SU-DHL-6 (cell line): ENCODE results near the gene RPS6KA3.

Source experiments
- H2AFZ ChIP-seq: fragments of 200-600 bp; sonication (generic); 2 replicates; pipeline ENCODE4 v1.6.1; 2014; ENCODE audit warnings: low read depth, mild to moderate bottlenecking, moderate library complexity, mixed read lengths, antibody characterized with exemption, low read length; ENCODE audit not compliant: severe bottlenecking
- H3F3A ChIP-seq: fragments of 200-600 bp; shearing (Covaris generic); 2 replicates; pipeline ENCODE4 v1.6.0; 2016; ENCODE audit warnings: antibody characterized with exemption, mild to moderate bottlenecking; ENCODE audit not compliant: insufficient read depth
- H3K27ac ChIP-seq: fragments of 200-600 bp; sonication (generic); 2 replicates; pipeline ENCODE4 v1.5.1; 2016; ENCODE audit warnings: low read depth, mild to moderate bottlenecking, low read length, moderate library complexity, mixed read lengths
- H3K27me3 ChIP-seq: fragments of 200-600 bp; sonication (generic), shearing (Covaris generic); 2 replicates; pipeline ENCODE4 v1.6.0; 2014; ENCODE audit warnings: mild to moderate bottlenecking, low read length
- H3K36me3 ChIP-seq: fragments of 200-600 bp; sonication (generic); 2 replicates; pipeline ENCODE4 v1.6.1; 2014; ENCODE audit warnings: mild to moderate bottlenecking, low read length, mixed read lengths
- H3K4me2 ChIP-seq: fragments of 300-600, 200-600 bp; shearing (Covaris generic), sonication (generic); 2 replicates; pipeline ENCODE4 v1.6.0; 2014; ENCODE audit warnings: low read length, low read depth, mild to moderate bottlenecking; ENCODE audit not compliant: poor library complexity, severe bottlenecking
- H3K4me3 ChIP-seq: fragments of 200-600 bp; sonication (generic); 2 replicates; pipeline ENCODE4 v1.5.1; 2014; ENCODE audit warnings: antibody characterized with exemption, low read length, mild to moderate bottlenecking, mixed read lengths; ENCODE audit not compliant: insufficient read depth, poor library complexity, severe bottlenecking
- H3K79me2 ChIP-seq: fragments of 200-600 bp; sonication (generic); 2 replicates; pipeline ENCODE4 v1.6.1; 2014; ENCODE audit warnings: mild to moderate bottlenecking, low read length, moderate library complexity; ENCODE audit not compliant: insufficient read depth
- H3K9ac ChIP-seq: fragments of 200-600 bp; sonication (generic); 2 replicates; pipeline ENCODE4 v1.7.0; 2014; ENCODE audit warnings: mild to moderate bottlenecking, low read length
- H3K9me2 ChIP-seq: fragments of 200-600 bp; sonication (generic); replicated peaks from 2 replicates; pipeline ENCODE4 v1.6.1; 2014; ENCODE audit warnings: low read length; ENCODE audit not compliant: insufficient read depth
- H3K9me3 ChIP-seq: fragments of 200-600 bp; sonication (generic); 2 replicates; pipeline ENCODE4 v1.6.1; 2014; ENCODE audit warnings: low read length, mixed read lengths; ENCODE audit not compliant: insufficient read depth
- H4K20me1 ChIP-seq: fragments of 200-600 bp; sonication (generic); 2 replicates; pipeline ENCODE4 v1.6.1; 2014; ENCODE audit warnings: low read depth, mild to moderate bottlenecking, antibody characterized with exemption, low read length, moderate library complexity, mixed read lengths
- EZH2phosphoT487 ChIP-seq: fragments of 200-600 bp; sonication (generic), shearing (Covaris generic); conservative IDR thresholded peaks from 2 replicates; pipeline ENCODE4 v1.6.1; 2018; ENCODE audit warnings: mild to moderate bottlenecking, antibody characterized with exemption, low read length, moderate library complexity, mixed read lengths
- TF ChIP-seq, protein P1 (sequence below): fragments of 200-600 bp; sonication (generic); IDR thresholded peaks from one replicate; pipeline ENCODE4 v1.5.1; 2017; ENCODE audit warnings: antibody characterized with exemption, mild to moderate bottlenecking, low read length, moderate library complexity; ENCODE audit not compliant: insufficient read depth, poor library complexity, severe bottlenecking

The RPS6KA3 gene

DNA sequence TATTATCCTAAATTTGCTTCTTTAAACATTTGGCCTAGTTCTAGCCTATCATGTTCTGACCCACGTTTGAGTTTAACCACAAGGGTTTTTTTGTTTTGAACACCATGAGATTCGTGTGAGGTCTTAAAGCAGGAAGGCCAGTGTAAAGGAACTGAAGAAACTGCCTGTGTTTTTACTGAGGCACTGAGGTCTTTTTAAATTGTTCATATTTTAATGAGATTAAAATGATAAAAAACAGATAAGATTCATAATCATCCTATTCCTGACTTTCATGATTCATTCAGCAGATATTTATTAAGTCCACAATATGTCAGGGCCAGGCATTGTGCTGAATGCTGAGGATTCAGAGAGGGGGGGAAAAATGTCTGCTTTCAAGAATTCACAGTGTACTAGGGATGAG, 3.2 kb downstream of the RPS6KA3 start:
- H3K36me3 ChIP-seq, result no peaks in the 10 kb centered on the region
- H3K4me3 ChIP-seq, result no peak overlapping the region
- H3K27me3 ChIP-seq, result no peaks in the 10 kb centered on the region
- H2AFZ ChIP-seq, result no peak overlapping the region
- H3K9ac ChIP-seq, result no peak overlapping the region
- no peaks in the 10 kb centered on the region for H3K9me3 ChIP-seq
- H3K9me2 ChIP-seq, result no peaks in the 10 kb centered on the region
- peaks cover 35% of the 10 kb centered on the region; the same call in 1 of the 2 replicates for H3K79me2 ChIP-seq
- H3K4me2 ChIP-seq, result peak overlapping the region; percentile 66
- H4K20me1 ChIP-seq, result peaks cover 20% of the 10 kb centered on the region
- TF ChIP-seq, protein P1, sequence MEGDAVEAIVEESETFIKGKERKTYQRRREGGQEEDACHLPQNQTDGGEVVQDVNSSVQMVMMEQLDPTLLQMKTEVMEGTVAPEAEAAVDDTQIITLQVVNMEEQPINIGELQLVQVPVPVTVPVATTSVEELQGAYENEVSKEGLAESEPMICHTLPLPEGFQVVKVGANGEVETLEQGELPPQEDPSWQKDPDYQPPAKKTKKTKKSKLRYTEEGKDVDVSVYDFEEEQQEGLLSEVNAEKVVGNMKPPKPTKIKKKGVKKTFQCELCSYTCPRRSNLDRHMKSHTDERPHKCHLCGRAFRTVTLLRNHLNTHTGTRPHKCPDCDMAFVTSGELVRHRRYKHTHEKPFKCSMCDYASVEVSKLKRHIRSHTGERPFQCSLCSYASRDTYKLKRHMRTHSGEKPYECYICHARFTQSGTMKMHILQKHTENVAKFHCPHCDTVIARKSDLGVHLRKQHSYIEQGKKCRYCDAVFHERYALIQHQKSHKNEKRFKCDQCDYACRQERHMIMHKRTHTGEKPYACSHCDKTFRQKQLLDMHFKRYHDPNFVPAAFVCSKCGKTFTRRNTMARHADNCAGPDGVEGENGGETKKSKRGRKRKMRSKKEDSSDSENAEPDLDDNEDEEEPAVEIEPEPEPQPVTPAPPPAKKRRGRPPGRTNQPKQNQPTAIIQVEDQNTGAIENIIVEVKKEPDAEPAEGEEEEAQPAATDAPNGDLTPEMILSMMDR, result no peak
- no peak for TF ChIP-seq EZH2phosphoT487
- H3F3A ChIP-seq, result 0 out of 2 replicates have a peak, but pooled peaks cover 3% of the 10 kb centered on the region
- no peak overlapping the region for H3K27ac ChIP-seq

DNA sequence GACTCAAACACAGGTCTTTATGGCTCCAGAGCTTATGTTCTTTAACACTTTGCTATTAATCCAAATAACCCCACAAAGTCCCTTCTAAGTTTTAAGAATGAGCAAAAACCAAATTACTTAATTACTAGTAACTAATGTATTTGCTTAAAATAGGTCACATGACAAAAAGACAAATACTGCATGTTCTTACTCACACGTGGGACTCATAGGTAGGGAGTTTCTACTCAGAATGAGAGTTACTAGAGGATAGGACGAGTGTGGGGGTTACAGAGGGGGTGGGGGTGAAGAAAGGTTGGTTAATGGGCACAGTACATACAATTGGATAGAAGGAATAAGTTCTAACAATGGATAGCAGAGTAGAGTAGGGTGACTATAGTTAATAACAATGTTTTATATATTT, 5.8 kb downstream of the RPS6KA3 start:
- Histone ChIP-seq H3K79me2 (peaks cover 30% of the 10 kb centered on the region; the same call in 1 of the 2 replicates), H4K20me1 (peaks cover 20% of the 10 kb centered on the region), H3K9me3 (no peaks in the 10 kb centered on the region), H3K4me3 (no peak overlapping the region), H2AFZ (no peak overlapping the region), H3K4me2 (no peak overlapping the region), H3K27me3 (no peaks in the 10 kb centered on the region), H3K27ac (no peak overlapping the region), H3K36me3 (no peaks in the 10 kb centered on the region), H3K9me2 (no peaks in the 10 kb centered on the region), H3K9ac (no peak overlapping the region), H3F3A (0 out of 2 replicates have a peak, but pooled peaks cover 3% of the 10 kb centered on the region)
- TF ChIP-seq, protein P1, result no peak
- TF ChIP-seq EZH2phosphoT487, result no peak

DNA sequence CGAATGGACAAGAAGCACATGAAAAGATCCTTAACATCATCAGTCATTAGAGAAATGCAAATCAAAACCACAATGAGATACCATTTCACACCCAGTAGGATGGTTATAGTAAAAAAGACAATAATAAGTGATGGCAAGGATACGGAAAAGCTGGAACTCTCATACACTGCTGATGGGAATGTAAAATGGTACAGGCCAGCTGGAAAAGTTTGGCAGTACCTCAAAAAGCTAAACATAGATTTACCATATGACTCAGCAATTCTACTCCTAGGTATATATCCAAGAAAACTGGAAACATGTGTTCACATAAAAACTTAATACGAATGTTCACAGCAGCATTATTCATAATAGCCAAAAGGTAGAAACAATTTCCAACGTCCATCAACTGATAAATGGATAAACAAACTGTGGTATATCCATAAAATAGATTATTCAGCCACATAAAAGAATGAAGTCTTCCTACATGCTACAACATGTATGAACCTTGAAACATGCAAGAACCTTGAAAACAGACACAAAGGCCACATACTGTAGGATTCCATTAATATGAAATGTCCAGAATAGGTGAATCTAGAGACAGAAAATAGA, 11.9 kb downstream of the RPS6KA3 start:
- H3K4me3 ChIP-seq, result no peak overlapping the region
- H4K20me1 ChIP-seq, result no peaks in the 10 kb centered on the region
- H3K79me2 ChIP-seq, result no peaks in the 10 kb centered on the region
- no peaks in the 10 kb centered on the region for H3F3A ChIP-seq
- H3K27ac ChIP-seq, result no peak overlapping the region
- TF ChIP-seq, protein P1, result no peak
- TF ChIP-seq EZH2phosphoT487, result no peak
- H3K36me3 ChIP-seq, result no peaks in the 10 kb centered on the region; the same call in 1 of the 2 replicates
- no peaks in the 10 kb centered on the region for H3K9me2 ChIP-seq
- no peaks in the 10 kb centered on the region for H3K27me3 ChIP-seq
- no peak overlapping the region for H3K9ac ChIP-seq
- no peaks in the 10 kb centered on the region for H3K9me3 ChIP-seq
- no peak overlapping the region for H2AFZ ChIP-seq
- no peak overlapping the region for H3K4me2 ChIP-seq
